ENCODE measurements around the gene BZW1.

The BZW1 gene

DNA sequence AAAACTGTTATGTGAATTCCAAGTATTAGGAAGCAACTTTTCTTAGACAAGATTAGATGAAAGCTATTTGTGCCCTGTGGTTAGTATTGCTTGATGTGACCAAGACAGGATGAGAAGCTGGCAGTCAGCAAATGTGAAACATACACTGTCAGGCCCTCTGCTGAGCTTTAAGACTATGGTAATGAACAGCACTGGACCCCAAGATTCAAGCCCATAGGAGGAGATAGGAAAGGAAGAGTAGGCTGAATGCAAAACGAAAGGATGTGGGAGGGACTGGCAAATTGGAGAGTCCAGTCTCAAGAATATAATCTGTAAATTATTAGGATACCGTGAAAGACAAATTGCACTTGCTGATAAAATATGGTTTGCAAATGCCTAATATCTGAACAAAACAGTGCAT lies 16.4 kb downstream of the BZW1 start:
- Histone ChIP-seq H3K4me3 (ENCODE audit: low read depth in 1 of 2, low read length in 2 of 2) (no peak overlapping the region), H3K9ac (ENCODE audit: low read depth in 1 of 2, low read length in 2 of 2) (no peak overlapping the region), H3K9me3 (ENCODE audit: control insufficient read depth in 1 of 2, low read length in 2 of 2) (no peaks in the 10 kb centered on the region), H3K36me3 (ENCODE audit: control insufficient read depth in 1 of 2, insufficient read depth in 2 of 2, low read length in 2 of 2) (no peaks in the 10 kb centered on the region), H3K27me3 (ENCODE audit: control insufficient read depth in 1 of 2, insufficient read depth in 2 of 2, low read length in 2 of 2) (no peaks in the 10 kb centered on the region), H3K27ac (ENCODE audit: low read depth, low read length) (no peak overlapping the region), H3K4me1 (ENCODE audit: control insufficient read depth in 1 of 2, insufficient read depth in 2 of 2, low read length in 2 of 2) (no peaks in the 10 kb centered on the region)

DNA sequence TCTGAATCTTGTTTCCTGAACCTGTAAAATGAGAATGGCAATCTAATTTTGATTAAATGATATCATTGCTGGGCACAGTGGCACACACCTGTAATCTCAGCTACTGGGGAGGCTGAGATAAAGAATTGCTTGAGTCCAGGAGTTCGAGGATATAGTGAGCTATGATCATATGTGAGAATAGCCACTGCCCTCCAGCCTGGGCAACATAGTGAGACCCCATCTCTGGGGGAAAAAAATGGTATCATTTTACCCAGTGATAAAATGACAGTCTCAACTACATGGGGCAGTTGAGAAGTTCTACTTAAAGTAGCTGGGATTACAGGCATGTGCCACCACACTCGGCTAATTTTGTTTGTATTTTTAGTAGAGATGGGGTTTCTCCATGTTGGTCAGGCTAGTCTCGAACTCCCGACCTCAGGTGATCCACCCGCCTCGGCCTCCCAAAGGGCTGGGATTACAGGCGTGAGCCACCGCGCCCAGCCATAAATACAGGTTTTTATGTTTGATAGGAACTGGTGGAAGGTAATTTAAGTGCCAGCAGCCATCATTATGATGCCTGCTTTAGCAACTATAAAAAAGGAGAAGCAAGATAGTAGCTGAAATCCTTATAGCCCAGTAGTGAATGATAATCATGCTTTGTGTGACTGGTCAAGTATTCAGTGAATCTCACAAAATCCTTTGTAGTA lies 17.0 kb downstream of the BZW1 start:
- H3K4me3 ChIP-seq (ENCODE audit: low read depth in 1 of 2, low read length in 2 of 2) = no peak overlapping the region
- H3K9me3 ChIP-seq (ENCODE audit: control insufficient read depth in 1 of 2, low read length in 2 of 2) = no peaks in the 10 kb centered on the region
- no peaks in the 10 kb centered on the region for H3K36me3 ChIP-seq (ENCODE audit: control insufficient read depth in 1 of 2, insufficient read depth in 2 of 2, low read length in 2 of 2)
- no peak overlapping the region for H3K27ac ChIP-seq (ENCODE audit: low read depth, low read length)
- no peak overlapping the region for H3K9ac ChIP-seq (ENCODE audit: low read depth in 1 of 2, low read length in 2 of 2)
- H3K4me1 ChIP-seq (ENCODE audit: control insufficient read depth in 1 of 2, insufficient read depth in 2 of 2, low read length in 2 of 2) = no peaks in the 10 kb centered on the region
- no peaks in the 10 kb centered on the region for H3K27me3 ChIP-seq (ENCODE audit: control insufficient read depth in 1 of 2, insufficient read depth in 2 of 2, low read length in 2 of 2)

GRCh38 chr2:200829258-200829655 lies 17.5 kb downstream of the BZW1 start:
- H3K9me3 ChIP-seq (ENCODE audit: control insufficient read depth in 1 of 2, low read length in 2 of 2) = no peaks in the 10 kb centered on the region
- no peak overlapping the region for H3K27ac ChIP-seq (ENCODE audit: low read depth, low read length)
- H3K9ac ChIP-seq (ENCODE audit: low read depth in 1 of 2, low read length in 2 of 2) = no peak overlapping the region
- no peaks in the 10 kb centered on the region for H3K36me3 ChIP-seq (ENCODE audit: control insufficient read depth in 1 of 2, insufficient read depth in 2 of 2, low read length in 2 of 2)
- H3K27me3 ChIP-seq (ENCODE audit: control insufficient read depth in 1 of 2, insufficient read depth in 2 of 2, low read length in 2 of 2) = no peaks in the 10 kb centered on the region
- no peak overlapping the region for H3K4me3 ChIP-seq (ENCODE audit: low read depth in 1 of 2, low read length in 2 of 2)
- H3K4me1 ChIP-seq (ENCODE audit: control insufficient read depth in 1 of 2, insufficient read depth in 2 of 2, low read length in 2 of 2) = no peaks in the 10 kb centered on the region

- Histone ChIP-seq H3K4me3 (ENCODE audit: low read depth in 1 of 2, low read length in 2 of 2) (no peak overlapping the region), H3K9ac (ENCODE audit: low read depth in 1 of 2, low read length in 2 of 2) (no peak overlapping the region), H3K36me3 (ENCODE audit: control insufficient read depth in 1 of 2, insufficient read depth in 2 of 2, low read length in 2 of 2) (no peaks in the 10 kb centered on the region), H3K27ac (ENCODE audit: low read depth, low read length) (no peak overlapping the region), H3K4me1 (ENCODE audit: control insufficient read depth in 1 of 2, insufficient read depth in 2 of 2, low read length in 2 of 2) (no peaks in the 10 kb centered on the region), H3K27me3 (ENCODE audit: control insufficient read depth in 1 of 2, insufficient read depth in 2 of 2, low read length in 2 of 2) (no peaks in the 10 kb centered on the region), H3K9me3 (ENCODE audit: control insufficient read depth in 1 of 2, low read length in 2 of 2) (peaks cover 3 to 11% of the 10 kb centered on the region in 2 donors)
Observed at GRCh38 chr2:200834701-200835100, 23.0 kb downstream of the BZW1 start.

DNA sequence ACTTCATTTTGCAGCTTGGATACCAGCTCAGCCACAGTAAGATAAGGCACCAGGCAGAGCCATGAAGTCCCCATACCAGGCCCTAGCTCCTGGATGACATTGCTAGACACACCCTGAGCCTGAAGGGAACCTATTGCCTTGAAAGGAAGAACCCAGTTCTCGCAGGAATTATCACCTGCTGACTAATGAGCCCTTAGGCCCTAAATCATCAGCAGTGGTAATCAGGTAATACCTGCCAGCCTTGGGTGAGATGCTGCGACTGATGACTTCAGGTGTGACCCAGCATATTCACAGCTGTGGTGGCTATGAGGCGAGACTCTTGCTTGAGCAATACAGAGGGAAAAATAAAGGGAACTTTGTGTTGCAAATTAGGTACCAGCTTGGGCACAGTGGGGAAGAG lies 27.8 kb downstream of the BZW1 start:
- H3K36me3 ChIP-seq (ENCODE audit: control insufficient read depth in 1 of 2, insufficient read depth in 2 of 2, low read length in 2 of 2) = no peaks in the 10 kb centered on the region
- no peak overlapping the region for H3K9ac ChIP-seq (ENCODE audit: low read depth in 1 of 2, low read length in 2 of 2)
- H3K4me3 ChIP-seq (ENCODE audit: low read depth in 1 of 2, low read length in 2 of 2) = no peak overlapping the region
- no peak overlapping the region for H3K27ac ChIP-seq (ENCODE audit: low read depth, low read length)
- peaks cover 3 to 11% of the 10 kb centered on the region in 2 donors for H3K9me3 ChIP-seq (ENCODE audit: control insufficient read depth in 1 of 2, low read length in 2 of 2)
- no peaks in the 10 kb centered on the region for H3K27me3 ChIP-seq (ENCODE audit: control insufficient read depth in 1 of 2, insufficient read depth in 2 of 2, low read length in 2 of 2)
- no peaks in the 10 kb centered on the region for H3K4me1 ChIP-seq (ENCODE audit: control insufficient read depth in 1 of 2, insufficient read depth in 2 of 2, low read length in 2 of 2)

DNA sequence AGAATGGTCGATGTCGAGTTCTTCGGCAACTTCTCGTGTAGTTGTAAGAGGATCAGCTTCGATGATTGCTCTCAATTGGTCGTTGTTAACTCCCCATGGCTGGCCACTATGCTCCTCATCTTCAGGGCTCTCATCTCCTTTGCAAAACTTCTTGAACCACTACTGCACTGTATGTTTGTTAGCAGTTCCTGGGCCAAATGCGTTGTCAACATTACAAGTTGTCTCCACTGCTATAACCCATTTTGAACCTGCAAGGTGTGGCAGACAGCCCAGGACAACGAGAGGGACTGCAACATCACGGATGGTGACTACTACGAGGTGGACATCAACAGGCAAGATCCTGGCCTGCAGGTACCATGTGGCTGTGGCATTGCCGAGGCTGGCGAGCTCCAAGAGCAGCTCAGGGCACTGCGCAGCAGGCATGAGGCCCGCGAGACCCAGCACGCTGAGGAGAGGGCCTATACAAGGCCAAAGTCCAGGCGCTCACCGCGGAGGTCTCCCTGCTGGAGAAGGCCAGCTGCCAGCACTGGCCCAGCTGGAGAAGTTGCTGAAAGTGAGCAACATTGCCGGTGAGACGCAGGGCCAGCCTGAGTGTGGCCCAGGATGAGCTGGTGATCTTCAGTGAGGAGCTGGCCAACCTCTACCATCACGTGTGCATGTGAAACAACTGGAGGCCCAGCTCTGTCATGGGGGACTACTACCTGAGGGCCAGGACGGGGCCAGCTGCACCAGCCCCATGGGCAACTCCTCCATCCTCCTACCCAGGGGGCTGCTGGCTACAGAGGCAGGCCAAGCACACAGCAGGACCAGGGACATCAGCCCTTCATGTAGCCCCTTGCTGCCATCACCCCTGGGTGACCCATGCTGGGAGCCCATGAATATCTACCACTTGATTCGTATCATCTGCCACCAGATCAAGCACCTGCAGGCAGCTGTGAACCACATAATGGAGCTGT lies 32.6 kb downstream of the BZW1 start:
- no peaks in the 10 kb centered on the region for H3K27me3 ChIP-seq (ENCODE audit: control insufficient read depth in 1 of 2, insufficient read depth in 2 of 2, low read length in 2 of 2)
- no peak overlapping the region for H3K27ac ChIP-seq (ENCODE audit: low read depth, low read length)
- no peaks in the 10 kb centered on the region for H3K4me1 ChIP-seq (ENCODE audit: control insufficient read depth in 1 of 2, insufficient read depth in 2 of 2, low read length in 2 of 2)
- no peak overlapping the region for H3K4me3 ChIP-seq (ENCODE audit: low read depth in 1 of 2, low read length in 2 of 2)
- H3K9ac ChIP-seq (ENCODE audit: low read depth in 1 of 2, low read length in 2 of 2) = no peak overlapping the region
- no peaks in the 10 kb centered on the region for H3K9me3 ChIP-seq (ENCODE audit: control insufficient read depth in 1 of 2, low read length in 2 of 2)
- no peaks in the 10 kb centered on the region for H3K36me3 ChIP-seq (ENCODE audit: control insufficient read depth in 1 of 2, insufficient read depth in 2 of 2, low read length in 2 of 2)

- no peak overlapping the region for H3K27ac ChIP-seq (ENCODE audit: low read depth, low read length)
- no peaks in the 10 kb centered on the region for H3K36me3 ChIP-seq (ENCODE audit: control insufficient read depth in 1 of 2, insufficient read depth in 2 of 2, low read length in 2 of 2)
Observed at GRCh38 chr2:200845194-200845593, 33.5 kb downstream of the BZW1 start.

GRCh38 chr2:200845669-200846325 lies 34.1 kb downstream of the BZW1 start:
- H3K9me3 ChIP-seq (ENCODE audit: control insufficient read depth in 1 of 2, low read length in 2 of 2) = no peaks in the 10 kb centered on the region
- H3K27me3 ChIP-seq (ENCODE audit: control insufficient read depth in 1 of 2, insufficient read depth in 2 of 2, low read length in 2 of 2) = no peaks in the 10 kb centered on the region
- H3K36me3 ChIP-seq (ENCODE audit: control insufficient read depth in 1 of 2, insufficient read depth in 2 of 2, low read length in 2 of 2) = no peaks in the 10 kb centered on the region
- no peaks in the 10 kb centered on the region for H3K4me1 ChIP-seq (ENCODE audit: control insufficient read depth in 1 of 2, insufficient read depth in 2 of 2, low read length in 2 of 2)
- H3K27ac ChIP-seq (ENCODE audit: low read depth, low read length) = no peak overlapping the region
- H3K4me3 ChIP-seq (ENCODE audit: low read depth in 1 of 2, low read length in 2 of 2) = no peak overlapping the region
- no peak overlapping the region for H3K9ac ChIP-seq (ENCODE audit: low read depth in 1 of 2, low read length in 2 of 2)

More at GRCh38 chr2:200845194-200845593, 33.5 kb downstream of the BZW1 start:
- no peaks in the 10 kb centered on the region for H3K4me1 ChIP-seq (ENCODE audit: control insufficient read depth in 1 of 2, insufficient read depth in 2 of 2, low read length in 2 of 2)
- no peak overlapping the region for H3K4me3 ChIP-seq (ENCODE audit: low read depth in 1 of 2, low read length in 2 of 2)
- no peaks in the 10 kb centered on the region for H3K9me3 ChIP-seq (ENCODE audit: control insufficient read depth in 1 of 2, low read length in 2 of 2)
- no peak overlapping the region for H3K9ac ChIP-seq (ENCODE audit: low read depth in 1 of 2, low read length in 2 of 2)
- H3K27me3 ChIP-seq (ENCODE audit: control insufficient read depth in 1 of 2, insufficient read depth in 2 of 2, low read length in 2 of 2) = no peaks in the 10 kb centered on the region

DNA sequence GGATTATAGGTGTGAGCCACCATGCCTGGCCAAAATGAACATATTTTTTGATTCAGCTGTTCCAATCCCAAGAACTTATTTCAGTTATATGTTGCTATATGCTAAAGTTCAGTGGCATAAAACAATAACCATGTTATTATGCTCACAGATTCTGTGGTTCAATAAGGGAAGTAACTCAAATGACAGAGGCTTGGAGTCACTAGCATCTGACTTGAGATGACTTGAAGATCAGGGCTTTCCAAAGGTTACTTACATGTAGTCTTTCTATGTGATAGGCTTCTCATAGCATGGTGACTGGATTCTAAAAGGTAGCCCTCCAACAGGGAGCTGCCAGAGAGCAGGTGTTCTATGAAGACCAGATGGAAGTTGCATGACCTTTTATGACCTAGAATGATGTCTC lies 35.6 kb downstream of the BZW1 start:
- Histone ChIP-seq H3K27ac (ENCODE audit: low read depth, low read length) (no peak overlapping the region), H3K27me3 (ENCODE audit: control insufficient read depth in 1 of 2, insufficient read depth in 2 of 2, low read length in 2 of 2) (no peaks in the 10 kb centered on the region), H3K4me3 (ENCODE audit: low read depth in 1 of 2, low read length in 2 of 2) (no peak overlapping the region), H3K9me3 (ENCODE audit: control insufficient read depth in 1 of 2, low read length in 2 of 2) (no peaks in the 10 kb centered on the region), H3K4me1 (ENCODE audit: control insufficient read depth in 1 of 2, insufficient read depth in 2 of 2, low read length in 2 of 2) (no peaks in the 10 kb centered on the region), H3K9ac (ENCODE audit: low read depth in 1 of 2, low read length in 2 of 2) (no peak overlapping the region), H3K36me3 (ENCODE audit: control insufficient read depth in 1 of 2, insufficient read depth in 2 of 2, low read length in 2 of 2) (peaks cover 9 to 14% of the 10 kb centered on the region in 2 donors)

GRCh38 chr2:200847939-200848338 lies 36.2 kb downstream of the BZW1 start:
- Histone ChIP-seq H3K9ac (ENCODE audit: low read depth in 1 of 2, low read length in 2 of 2) (no peak overlapping the region), H3K27me3 (ENCODE audit: control insufficient read depth in 1 of 2, insufficient read depth in 2 of 2, low read length in 2 of 2) (no peaks in the 10 kb centered on the region), H3K27ac (ENCODE audit: low read depth, low read length) (no peak overlapping the region), H3K4me3 (ENCODE audit: low read depth in 1 of 2, low read length in 2 of 2) (no peak overlapping the region), H3K36me3 (ENCODE audit: control insufficient read depth in 1 of 2, insufficient read depth in 2 of 2, low read length in 2 of 2) (peaks cover 16 to 21% of the 10 kb centered on the region in 2 donors), H3K9me3 (ENCODE audit: control insufficient read depth in 1 of 2, low read length in 2 of 2) (no peaks in the 10 kb centered on the region), H3K4me1 (ENCODE audit: control insufficient read depth in 1 of 2, insufficient read depth in 2 of 2, low read length in 2 of 2) (no peaks in the 10 kb centered on the region)

Measured in duodenal mucosa (tissue), 2 donors.